Activated B cell treated with CpG ODN at 0.5 μM for 24 hours (primary cell): ENCODE results near the gene RASA3. TPM values are rescaled to one million over a fixed set of nuclear protein-coding genes. Genes with fewer than 3 reads are reported as not detected.

Experiments used
- ATAC-seq: fragments of 200-7000 bp; cut with Tn5 transposase; one replicate; pipeline ENCODE4 v1.10.0; 2021; ENCODE audit warnings: low read depth, mild to moderate bottlenecking, moderate library complexity
- CTCF ChIA-PET: fragments of 350-600 bp; sonication (Branson Sonifier 250); formaldehyde crosslinking; loops from one replicate; lab custom pipeline; 2021; ENCODE audit warnings: antibody characterized with exemption; lab: Charles Lee
- POLR2A ChIA-PET: fragments of 350-600 bp; sonication (Branson Sonifier 250); formaldehyde crosslinking; loops from one replicate; lab custom pipeline; 2021; ENCODE audit warnings: antibody characterized with exemption; lab: Charles Lee
- DNase-seq: peaks from one replicate; pipeline ENCODE4 v3.0.0; 2022
- H3K27ac Mint-ChIP-seq: one replicate; pipeline ENCODE4 v1.8.0; 2020; ENCODE audit warnings: mixed read lengths
- H3K27me3 Mint-ChIP-seq: one replicate; pipeline ENCODE4 v1.8.0; 2021; ENCODE audit warnings: mixed read lengths
- H3K36me3 Mint-ChIP-seq: one replicate; pipeline ENCODE4 v1.8.0; 2021; ENCODE audit warnings: low read depth, mixed read lengths
- H3K4me1 Mint-ChIP-seq: one replicate; pipeline ENCODE4 v1.8.0; 2021; ENCODE audit warnings: mixed read lengths
- H3K4me3 Mint-ChIP-seq: one replicate; pipeline ENCODE4 v1.8.0; 2020; ENCODE audit warnings: mild to moderate bottlenecking, mixed read lengths
- H3K9me3 Mint-ChIP-seq: one replicate; pipeline ENCODE4 v1.8.0; 2020; ENCODE audit warnings: mixed read lengths
- intact Hi-C: fragments of 100-400 bp; cut with micrococcal nuclease; formaldehyde crosslinking; loops from one replicate; pipeline ENCODE4 v1.15.1; 2024
- total RNA-seq: library from RNA; stranded (reverse); gene quantifications from 2 replicates; pipeline ENCODE4 v1.2.3, GENCODE V29; 2022
- TF ChIP-seq, protein P1 (sequence below): fragments of 200-600 bp; IDR thresholded peaks from one replicate; pipeline ENCODE4 v1.8.0; 2022; ENCODE audit warnings: antibody characterized with exemption, mild to moderate bottlenecking

RASA3 gene
- total RNA-seq, 1 donor from 2014 or later: 20.4 TPM

DNA sequence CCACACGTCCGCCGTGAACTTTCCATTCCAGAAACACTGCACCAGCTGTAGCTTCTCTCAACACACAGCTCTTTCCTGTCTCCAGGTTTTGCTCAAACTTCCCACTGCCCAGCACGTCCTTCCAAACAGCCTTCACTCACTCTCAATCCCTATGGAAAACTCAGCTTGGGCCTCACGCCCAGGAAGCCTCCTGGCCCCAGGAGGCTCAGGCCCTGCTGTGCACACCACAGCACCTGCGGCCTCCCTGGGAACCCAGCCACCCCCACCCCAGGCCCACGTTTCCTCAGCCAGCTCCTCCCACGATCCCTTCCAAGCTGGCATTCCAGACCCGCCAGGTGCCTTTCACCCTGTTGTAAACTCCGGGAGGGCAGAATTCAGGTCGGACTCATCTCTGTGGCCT, 193.7 kb downstream of the RASA3 start:
- no peak for ATAC-seq
- ChIA-PET POLR2A (no interaction called here), CTCF (no interaction called here)
- Mint-ChIP-seq H3K4me3 (no peak overlapping the region), H3K27ac (no peak overlapping the region), H3K9me3 (no peaks in the 10 kb centered on the region), H3K27me3 (peaks cover 10% of the 10 kb centered on the region), H3K36me3 (no peaks in the 10 kb centered on the region), H3K4me1 (no peaks in the 10 kb centered on the region)
- TF ChIP-seq, protein P1, sequence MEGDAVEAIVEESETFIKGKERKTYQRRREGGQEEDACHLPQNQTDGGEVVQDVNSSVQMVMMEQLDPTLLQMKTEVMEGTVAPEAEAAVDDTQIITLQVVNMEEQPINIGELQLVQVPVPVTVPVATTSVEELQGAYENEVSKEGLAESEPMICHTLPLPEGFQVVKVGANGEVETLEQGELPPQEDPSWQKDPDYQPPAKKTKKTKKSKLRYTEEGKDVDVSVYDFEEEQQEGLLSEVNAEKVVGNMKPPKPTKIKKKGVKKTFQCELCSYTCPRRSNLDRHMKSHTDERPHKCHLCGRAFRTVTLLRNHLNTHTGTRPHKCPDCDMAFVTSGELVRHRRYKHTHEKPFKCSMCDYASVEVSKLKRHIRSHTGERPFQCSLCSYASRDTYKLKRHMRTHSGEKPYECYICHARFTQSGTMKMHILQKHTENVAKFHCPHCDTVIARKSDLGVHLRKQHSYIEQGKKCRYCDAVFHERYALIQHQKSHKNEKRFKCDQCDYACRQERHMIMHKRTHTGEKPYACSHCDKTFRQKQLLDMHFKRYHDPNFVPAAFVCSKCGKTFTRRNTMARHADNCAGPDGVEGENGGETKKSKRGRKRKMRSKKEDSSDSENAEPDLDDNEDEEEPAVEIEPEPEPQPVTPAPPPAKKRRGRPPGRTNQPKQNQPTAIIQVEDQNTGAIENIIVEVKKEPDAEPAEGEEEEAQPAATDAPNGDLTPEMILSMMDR: no peak
- intact Hi-C loops: no loop called here
- no peak for DNase-seq

DNA sequence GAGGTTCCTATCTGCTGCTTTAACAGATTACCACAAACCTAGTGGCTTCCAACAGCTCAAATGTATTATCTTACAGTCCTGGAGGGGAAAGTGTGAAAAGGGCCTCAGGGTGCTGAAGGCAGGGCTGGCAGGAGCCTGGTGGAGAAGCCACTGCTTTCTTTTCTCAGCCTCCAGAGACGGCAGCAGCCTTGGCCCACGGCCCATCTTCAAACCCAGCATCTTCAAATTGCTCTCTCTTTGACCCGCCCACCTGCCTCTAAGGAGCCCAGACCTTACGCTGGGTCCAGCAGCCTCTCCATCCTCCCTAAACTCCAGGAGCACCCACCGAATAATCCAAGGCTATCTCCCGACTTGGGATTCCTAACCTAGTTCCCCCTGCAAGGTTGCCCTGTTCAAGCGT, 194.2 kb downstream of the RASA3 start:
- ChIA-PET CTCF (interaction anchor here (1.0 kb wide), 1 partner anchor 288 kb away, joined by 3 read pairs; no protein-coding TSS in a partner anchor), POLR2A (no interaction called here)
- Mint-ChIP-seq H3K9me3 (no peaks in the 10 kb centered on the region), H3K4me1 (no peaks in the 10 kb centered on the region), H3K27me3 (peaks cover 10% of the 10 kb centered on the region), H3K36me3 (no peaks in the 10 kb centered on the region), H3K27ac (no peak overlapping the region), H3K4me3 (no peak overlapping the region)
- ATAC-seq (no peak), DNase-seq (no peak)
- TF ChIP-seq, protein P1: no peak
- intact Hi-C loops: no loop called here

DNA sequence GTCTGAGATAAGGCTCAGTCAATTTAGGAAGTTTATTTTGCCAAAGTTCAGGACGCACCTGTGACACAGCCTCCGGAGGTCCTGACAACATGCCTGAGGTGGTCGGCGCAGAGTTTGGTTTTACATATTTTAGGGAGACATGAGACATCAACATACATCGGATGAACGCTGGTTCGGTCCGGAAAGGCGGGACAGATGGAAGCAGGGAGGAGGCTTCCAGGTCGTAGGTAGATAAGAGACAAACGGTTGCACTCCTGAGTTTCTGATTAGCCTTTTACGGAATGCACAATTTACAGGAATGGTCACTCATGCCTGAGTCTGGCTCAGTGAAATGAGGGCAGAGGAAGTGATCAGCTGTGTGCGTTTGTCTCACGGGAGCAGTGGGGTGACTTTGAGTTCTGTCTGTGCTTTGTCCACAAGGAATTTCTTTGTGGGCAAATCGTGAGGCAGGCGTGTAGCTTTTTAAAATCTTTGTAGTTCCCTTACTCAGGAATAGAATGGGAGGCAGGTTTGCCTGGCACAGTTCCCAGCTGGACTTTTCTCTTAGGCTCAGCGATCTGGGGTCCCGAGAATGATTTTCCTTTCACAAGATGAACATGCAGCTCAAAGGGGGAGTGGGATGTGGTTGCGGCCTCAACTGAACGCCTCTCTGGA, 194.8 kb downstream of the RASA3 start:
- Mint-ChIP-seq H3K27me3 (peaks cover 10% of the 10 kb centered on the region), H3K9me3 (no peaks in the 10 kb centered on the region), H3K36me3 (no peaks in the 10 kb centered on the region), H3K4me1 (no peaks in the 10 kb centered on the region), H3K27ac (no peak overlapping the region), H3K4me3 (no peak overlapping the region)
- POLR2A ChIA-PET: no interaction called here
- intact Hi-C loops: no loop called here
- DNase-seq: no peak
- TF ChIP-seq, protein P1: no peak
- CTCF ChIA-PET: interaction anchor here (1.0 kb wide), 1 partner anchor 288 kb away, joined by 3 read pairs; no protein-coding TSS in a partner anchor
- ATAC-seq: no peak

DNA sequence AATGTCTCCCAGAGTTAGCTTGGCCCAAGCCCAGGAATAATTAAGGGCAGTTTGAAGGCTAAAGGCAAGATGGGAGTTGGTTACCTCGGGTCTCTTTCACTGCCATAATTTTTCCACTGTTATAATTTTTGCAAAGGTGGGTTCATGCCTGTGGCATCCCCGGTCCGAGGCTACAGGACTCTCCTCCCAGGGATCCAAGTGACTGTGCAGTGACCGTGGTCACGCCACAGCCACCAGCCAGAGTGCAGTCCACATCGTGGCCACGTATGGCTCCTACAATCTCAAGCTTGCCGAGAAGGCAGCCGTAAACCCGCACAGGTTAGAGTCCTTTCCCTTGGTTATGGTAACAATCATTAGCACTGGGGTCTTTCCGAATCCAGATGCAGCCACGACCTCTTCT, 195.3 kb downstream of the RASA3 start:
- ChIA-PET CTCF (interaction anchor here (1.0 kb wide), 1 partner anchor 289 kb away, joined by 3 read pairs; no protein-coding TSS in a partner anchor), POLR2A (no interaction called here)
- peaks cover 10% of the 10 kb centered on the region for H3K27me3 Mint-ChIP-seq
- DNase-seq: no peak
- intact Hi-C loops: no loop called here
- H3K36me3 Mint-ChIP-seq: no peaks in the 10 kb centered on the region
- H3K9me3 Mint-ChIP-seq: no peaks in the 10 kb centered on the region
- TF ChIP-seq, protein P1: no peak
- ATAC-seq: no peak
- no peaks in the 10 kb centered on the region for H3K4me1 Mint-ChIP-seq
- H3K4me3 Mint-ChIP-seq: no peak overlapping the region
- no peak overlapping the region for H3K27ac Mint-ChIP-seq

DNA sequence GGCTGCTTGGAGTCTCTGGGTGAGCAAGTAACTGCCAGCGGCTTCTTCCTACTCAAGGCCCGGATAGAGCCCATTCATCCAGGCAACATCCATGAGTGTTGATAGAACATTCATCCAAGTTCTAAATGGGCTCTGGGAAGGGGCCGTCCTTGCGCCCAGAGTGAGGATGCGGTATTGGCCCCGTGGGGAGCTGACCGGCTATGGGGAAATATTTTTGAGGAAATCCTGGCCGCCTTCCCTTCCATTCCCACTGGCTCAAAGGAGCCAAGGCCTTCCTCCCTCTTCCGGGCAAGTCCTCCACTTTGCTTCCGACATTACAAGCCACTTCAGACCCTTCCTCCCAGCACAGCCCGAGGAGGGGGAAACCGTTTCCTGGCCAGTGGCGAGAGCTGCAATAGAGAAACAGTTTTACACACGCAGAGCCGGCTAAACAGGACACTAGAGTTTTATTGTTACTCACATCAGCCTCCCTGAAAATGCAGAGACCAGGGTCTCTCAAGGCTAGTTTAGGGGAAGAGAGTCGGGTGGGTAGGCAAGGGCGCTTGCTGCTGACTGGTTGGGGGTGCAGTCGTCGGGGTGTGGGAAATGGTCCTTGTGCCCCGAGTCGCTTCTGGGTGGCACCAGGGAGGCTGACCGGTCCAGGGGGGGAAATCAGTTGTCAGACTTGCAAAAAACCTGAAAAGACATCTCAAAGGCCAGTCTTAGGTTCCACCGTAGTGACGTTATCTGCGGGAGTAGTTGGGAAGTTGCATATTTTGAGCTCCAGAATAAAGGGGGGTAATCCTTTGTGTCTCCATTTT, 196.1 kb downstream of the RASA3 start:
- intact Hi-C loops: no loop called here
- ATAC-seq (no peak), DNase-seq (no peak)
- ChIA-PET CTCF (no interaction called here), POLR2A (no interaction called here)
- TF ChIP-seq, protein P1: no peak
- Mint-ChIP-seq H3K36me3 (no peaks in the 10 kb centered on the region), H3K9me3 (no peaks in the 10 kb centered on the region), H3K27me3 (peaks cover 16% of the 10 kb centered on the region), H3K27ac (no peak overlapping the region), H3K4me1 (no peaks in the 10 kb centered on the region), H3K4me3 (no peak overlapping the region)
